Astrocyte (in vitro differentiated cells and primary cell): ENCODE results near the gene TRMT11.

Experiments
- EZH2 ChIP-seq: IDR thresholded peaks from 2 replicates; pipeline ENCODE4 v1.6.1; 2012; ENCODE audit warnings: mild to moderate bottlenecking, low read length, inconsistent platforms; ENCODE audit not compliant: insufficient read depth
- TF ChIP-seq, protein P1 (sequence below): IDR thresholded peaks from 2 replicates; pipeline ENCODE4 v1.5.1; 2011; ENCODE audit warnings: low read depth, mild to moderate bottlenecking, inconsistent platforms, low read length, moderate library complexity; ENCODE audit not compliant: insufficient read depth

DNA sequence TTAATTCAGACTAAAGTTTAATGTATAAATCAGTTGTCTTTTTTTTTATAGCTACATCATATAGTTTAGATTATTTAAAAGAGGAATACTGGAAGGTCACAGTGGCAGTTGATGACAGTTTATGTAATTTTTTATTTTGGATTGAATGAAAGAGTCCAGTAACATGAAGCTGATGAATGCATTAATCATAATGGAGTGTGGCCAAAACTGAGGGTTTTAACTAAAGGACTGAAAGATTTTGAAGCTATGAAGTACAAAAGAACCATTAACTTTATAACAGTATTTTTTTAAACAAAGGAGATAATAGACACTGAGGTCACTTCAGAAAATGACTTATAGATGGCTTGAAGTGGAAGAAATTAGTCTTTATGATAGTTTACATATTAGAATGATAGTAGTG lies 41.3 kb downstream of the TRMT11 start:
- TF ChIP-seq, protein P1, sequence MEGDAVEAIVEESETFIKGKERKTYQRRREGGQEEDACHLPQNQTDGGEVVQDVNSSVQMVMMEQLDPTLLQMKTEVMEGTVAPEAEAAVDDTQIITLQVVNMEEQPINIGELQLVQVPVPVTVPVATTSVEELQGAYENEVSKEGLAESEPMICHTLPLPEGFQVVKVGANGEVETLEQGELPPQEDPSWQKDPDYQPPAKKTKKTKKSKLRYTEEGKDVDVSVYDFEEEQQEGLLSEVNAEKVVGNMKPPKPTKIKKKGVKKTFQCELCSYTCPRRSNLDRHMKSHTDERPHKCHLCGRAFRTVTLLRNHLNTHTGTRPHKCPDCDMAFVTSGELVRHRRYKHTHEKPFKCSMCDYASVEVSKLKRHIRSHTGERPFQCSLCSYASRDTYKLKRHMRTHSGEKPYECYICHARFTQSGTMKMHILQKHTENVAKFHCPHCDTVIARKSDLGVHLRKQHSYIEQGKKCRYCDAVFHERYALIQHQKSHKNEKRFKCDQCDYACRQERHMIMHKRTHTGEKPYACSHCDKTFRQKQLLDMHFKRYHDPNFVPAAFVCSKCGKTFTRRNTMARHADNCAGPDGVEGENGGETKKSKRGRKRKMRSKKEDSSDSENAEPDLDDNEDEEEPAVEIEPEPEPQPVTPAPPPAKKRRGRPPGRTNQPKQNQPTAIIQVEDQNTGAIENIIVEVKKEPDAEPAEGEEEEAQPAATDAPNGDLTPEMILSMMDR = no peak
- TF ChIP-seq EZH2 = no peak
